DMS153 treated with DMSO at 0.1 percent for 48 hours (cell line): ENCODE measurements around the gene HECTD4.
"Not testable (repeated sequence)": the region's sequence is repeated elsewhere in the genome, so short reads cannot be mapped to it uniquely, and the experiment has no call there.

ENCODE experiments used
- DNase-seq: peaks from one replicate; lab custom pipeline; 2025; ENCODE audit not compliant: unreplicated experiment; lab: John Stamatoyannopoulos, UW

Gene HECTD4

GRCh38 chr12:112126000-112126438 is 256.2 kb downstream of the HECTD4 start:
- no peak for DNase-seq

DNA sequence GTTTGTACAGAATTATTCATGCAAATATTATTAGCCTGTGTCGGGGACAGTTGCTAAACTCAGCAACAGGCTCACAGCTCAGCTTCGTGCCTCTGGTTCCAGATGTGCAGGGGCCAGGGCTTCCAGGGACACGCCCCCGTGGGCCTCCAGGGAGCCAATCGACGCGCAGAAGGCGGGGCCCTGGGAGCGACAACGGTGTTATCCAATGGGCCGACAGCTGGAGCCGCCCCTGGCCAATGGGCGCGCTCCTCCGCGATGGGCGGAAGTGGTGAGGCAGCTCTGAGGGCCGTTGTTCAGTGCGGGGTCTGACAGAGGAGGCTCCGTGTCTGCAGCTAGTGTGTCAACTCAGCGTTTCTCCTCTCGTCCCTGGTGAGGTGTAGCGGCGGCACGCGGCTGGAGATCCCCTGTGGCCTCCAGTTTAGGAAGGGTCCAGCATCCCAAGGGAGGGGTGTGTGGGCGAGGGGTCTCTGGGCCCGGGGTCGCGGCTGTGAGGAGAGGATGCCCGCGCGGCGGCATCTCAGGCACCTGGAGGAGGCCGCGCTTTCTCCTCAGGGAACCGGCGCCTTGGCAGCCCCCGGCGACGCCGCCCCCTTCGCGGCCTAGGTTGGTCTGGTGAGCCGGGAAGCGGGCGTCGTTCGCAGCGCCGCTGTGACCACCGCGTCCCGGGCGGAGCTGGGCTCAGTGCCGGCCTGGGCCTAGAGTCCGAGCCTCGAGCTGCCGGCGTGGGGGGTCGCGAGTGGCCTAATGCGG is 256.8 kb downstream of the HECTD4 start, which contains the start of gene TRAFD1:
TRAFD1 (plus strand) TSS at position 311 of the 750 bp plus-strand sequence. CDS start 4,963 bp downstream, outside the sequence.
- peak; percentile 95 for DNase-seq

DNA sequence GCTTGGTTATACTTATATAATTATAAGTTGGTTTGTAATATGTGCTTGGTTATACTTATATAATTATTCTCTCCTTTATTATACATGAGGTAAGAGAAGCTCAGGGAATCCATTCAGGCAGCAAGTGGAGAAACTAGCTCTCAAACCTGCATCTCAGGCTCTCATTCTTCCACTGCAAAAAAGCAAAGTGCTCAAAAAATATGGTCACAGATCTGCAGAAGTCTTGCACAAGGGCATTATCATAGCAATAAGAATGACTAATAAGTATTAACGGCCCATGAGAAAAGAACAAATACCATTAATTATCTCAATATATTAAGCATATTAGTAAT is 257.3 kb downstream of the HECTD4 start:
- no peak for DNase-seq

DNA sequence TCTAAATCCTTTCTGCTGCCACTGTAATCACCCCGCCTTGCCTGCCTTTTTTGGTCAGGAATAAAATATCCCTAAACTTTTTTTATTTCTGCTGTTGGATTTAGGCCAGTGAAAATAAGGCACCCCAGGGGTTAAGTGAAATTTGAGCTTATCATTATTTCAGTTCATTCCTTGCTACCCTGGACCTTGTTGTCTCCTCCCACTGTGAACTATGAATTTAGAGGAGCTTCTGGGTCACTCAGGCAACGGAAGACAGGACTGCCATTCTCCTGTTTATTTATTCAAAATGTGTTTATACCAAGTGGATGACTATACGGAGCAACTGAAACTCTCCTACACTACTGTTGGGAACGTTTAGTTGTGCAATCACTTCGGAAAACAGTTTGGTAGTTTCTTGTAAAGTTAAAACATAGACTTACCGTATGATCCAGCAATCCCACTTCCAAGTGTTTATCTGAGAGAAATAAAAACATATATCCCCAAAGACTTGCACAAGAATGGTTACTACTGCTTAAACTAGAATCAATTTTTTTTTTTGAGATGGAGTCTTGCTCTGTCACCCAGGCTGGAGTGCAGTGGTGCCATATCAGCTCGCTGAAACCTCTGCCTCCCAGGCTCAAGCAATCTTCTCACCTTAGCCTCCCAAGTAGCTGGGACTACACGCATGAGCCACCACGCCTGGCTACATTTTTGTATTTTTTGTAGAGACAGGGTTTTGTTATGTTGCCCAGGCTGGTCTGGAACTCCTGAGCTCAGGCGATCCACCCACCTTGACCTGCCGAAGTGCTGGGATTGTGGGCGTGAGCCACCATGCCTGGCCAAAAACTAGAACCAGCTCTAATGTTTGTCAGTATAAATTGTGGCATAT is 259.2 kb downstream of the HECTD4 start:
- DNase-seq = no peak

GRCh38 chr12:112121780-112122565 is 260.3 kb downstream of the HECTD4 start:
- DNase-seq = no peak

GRCh38 chr12:112117685-112118084 is 264.5 kb downstream of the HECTD4 start:
- no peak for DNase-seq

GRCh38 chr12:112116232-112117060 is 265.8 kb downstream of the HECTD4 start:
- no peak for DNase-seq

DNA sequence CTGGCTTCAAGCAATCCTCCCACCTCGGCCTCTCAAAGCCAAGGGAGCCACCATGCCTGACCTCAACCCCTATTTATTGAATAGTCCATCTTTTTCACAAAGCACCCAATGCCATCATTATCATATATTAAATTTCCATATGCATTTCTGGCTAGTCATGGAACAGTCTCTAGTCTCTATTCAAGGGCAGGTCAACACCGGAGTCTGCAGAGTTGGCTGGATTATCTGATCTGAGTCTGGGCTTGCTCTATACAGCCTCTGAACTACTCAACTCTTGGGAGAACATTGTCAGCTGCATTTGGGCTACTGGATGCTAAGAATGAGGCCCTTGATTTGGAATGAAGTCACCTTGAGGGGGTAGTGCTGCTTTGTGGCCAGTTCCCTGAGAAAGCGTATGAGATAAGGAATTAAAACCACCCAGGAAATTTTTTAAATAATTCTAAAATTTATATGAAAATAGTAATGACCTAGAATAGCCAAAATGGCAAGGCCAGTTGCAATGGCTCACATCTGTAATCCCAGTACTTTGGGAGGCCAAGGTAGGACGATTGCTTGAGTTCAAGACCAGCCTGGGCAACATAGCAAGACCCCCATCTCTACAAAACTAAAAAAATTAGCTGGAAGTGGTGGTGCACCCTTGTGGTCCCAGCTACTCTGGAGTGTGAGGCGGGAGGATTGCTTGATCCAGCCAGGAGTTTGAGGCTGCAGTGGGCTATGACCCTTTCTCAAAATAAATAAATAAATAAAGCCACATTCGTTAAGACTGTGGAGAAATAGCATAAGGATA is 266.8 kb downstream of the HECTD4 start:
- no peak for DNase-seq

GRCh38 chr12:112112409-112113133 is 269.7 kb downstream of the HECTD4 start:
- no peak for DNase-seq

GRCh38 chr12:112111931-112112330 is 270.3 kb downstream of the HECTD4 start:
- no peak for DNase-seq

- not testable (repeated sequence) for DNase-seq
These were observed 271.2 kb downstream of the HECTD4 start for GRCh38 chr12:112110787-112111662.
